Measurements from ENCODE around the gene CCDC121.
"Not testable (repeated sequence)": the region's sequence is repeated elsewhere in the genome, so short reads cannot be mapped to it uniquely, and the experiment has no call there.

Gene CCDC121

DNA sequence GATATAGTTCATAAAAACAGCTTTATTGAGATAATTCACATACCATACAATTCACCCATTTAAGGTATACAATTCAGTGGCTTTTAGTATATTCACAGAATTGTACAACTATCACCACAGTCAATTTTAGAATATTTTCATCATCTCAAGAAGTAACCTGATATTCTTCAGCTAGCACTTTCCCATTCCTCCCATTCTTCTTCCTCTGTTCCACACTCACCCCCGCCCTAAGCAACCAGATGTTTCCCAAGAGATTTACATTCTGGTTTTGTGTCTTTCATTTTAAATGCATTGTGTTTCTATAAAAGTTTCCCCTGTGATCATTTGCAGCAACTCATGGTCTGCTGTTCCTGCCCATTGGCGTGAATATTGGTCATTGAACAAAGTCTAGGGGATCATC is 5.5 kb upstream of the CCDC121 start:
- no peak for DNase-seq

DNA sequence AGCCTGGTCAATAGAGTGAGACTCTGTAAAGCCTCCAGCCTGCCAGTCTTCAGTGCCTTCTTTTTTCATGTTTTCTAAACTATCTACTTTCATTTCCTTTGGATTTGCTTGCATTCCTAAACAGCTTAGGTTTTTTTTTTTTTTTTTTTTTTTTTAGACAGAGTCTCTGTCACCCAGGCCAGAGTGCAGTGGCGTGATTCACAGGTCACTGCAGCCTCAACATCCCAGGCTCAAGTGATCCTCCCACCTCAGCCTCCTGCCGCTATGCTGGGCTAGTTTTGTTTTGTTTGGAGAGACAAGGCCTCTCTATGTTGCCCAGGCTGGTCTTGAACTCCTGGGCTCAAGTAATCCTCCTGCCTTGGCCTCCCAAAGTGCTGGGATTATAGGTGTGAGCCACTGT is 1.4 kb upstream of the CCDC121 start:
- not testable (repeated sequence) for DNase-seq

DNA sequence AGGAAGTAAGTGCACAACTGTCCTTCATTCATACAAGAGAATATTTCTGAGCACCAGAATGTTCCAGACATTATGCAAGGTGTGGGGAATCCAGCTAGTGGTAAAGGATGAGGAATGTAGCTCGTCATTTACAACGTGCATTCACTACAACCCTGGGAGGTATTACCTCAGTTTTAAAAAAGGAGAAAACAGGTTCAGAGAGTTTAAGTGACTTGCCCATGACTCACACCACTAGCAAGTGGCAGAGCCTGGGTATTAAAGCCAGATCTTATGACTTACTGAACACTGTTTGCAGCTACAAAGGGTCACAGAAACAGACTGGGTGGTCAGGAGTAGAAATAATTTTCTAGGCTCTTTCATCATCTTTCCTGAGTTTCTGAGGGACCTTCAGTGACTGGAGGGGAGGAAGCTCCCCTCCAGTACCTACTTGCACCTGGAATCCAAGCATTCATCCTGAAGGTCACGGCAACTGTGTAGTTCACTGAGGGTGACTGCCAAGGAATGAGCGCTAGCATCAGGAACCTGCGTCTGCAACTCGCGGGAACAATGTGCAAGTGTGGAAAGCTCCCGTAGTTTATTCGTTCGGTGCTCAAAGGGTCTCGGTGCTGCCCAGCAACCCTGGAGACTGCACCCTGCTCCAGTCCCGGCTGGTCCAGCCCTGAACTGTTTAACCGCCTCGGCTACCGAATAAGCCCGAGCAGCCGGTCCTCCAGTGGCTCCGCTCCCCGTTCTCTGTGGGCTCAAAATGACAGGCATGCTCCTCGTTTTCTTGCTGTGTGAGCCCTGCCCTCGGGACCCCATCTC is 647 bp downstream of the CCDC121 start:
- peak; percentile 62 for DNase-seq

DNA sequence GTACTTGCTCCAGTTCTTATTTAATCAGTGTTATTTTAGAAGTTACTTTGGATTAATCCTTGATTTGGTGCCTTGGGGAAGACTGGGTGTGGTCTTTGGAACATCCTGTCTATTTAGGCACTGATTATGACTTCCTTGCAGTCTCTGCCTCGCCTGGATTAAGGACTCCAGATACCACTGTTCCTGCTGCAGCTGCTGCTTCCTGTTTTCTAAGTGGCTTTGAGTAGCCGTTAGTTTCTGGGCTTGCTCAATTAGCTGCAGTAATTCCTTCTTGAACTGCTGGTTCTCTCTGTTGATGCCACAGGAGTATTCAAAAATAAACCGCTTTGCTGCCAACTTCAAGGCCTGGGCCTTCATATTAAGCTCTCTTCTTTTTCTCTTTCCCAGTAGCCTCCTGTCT is 1.9 kb downstream of the CCDC121 start:
- DNase-seq: not testable (repeated sequence)

DNA sequence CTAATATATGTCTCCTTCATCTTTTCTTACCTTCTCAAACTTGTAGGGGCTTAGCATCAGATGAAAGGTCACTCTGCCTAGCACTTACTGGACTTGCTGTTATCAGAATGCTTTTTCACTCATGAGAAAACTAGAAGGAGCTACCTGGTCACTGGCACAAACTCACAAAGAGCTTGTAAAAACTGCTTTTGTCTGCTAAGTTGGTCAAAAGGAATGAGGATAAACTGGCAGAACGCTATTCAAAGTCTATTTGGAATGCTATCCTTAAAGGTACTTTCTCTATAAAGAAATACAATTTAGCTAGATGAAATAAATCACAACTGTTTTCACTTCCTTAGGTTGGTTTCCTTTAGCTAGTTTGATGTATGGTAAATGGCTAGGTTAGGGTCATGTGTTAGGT is 2.5 kb downstream of the CCDC121 start:
- not testable (repeated sequence) for DNase-seq

DNA sequence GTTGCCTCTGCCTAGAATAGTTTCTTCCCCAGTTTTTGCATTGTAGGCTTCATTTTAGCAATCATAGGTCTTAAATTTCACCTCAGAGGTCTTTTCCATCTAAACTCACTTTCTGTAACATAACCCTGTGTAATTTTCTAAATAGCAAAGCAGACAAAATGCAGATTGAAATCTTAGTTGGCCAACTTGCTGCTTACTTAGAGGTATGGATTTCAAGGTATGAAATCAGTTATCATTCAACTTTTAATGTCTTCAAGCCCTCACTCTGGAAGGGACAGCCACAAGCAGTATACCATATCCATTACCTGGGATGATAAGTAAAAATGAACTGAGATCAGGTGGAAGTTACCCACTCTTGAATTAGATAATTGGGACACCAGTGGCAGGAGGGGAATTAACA is 3.9 kb downstream of the CCDC121 start:
- DNase-seq: no peak

DNA sequence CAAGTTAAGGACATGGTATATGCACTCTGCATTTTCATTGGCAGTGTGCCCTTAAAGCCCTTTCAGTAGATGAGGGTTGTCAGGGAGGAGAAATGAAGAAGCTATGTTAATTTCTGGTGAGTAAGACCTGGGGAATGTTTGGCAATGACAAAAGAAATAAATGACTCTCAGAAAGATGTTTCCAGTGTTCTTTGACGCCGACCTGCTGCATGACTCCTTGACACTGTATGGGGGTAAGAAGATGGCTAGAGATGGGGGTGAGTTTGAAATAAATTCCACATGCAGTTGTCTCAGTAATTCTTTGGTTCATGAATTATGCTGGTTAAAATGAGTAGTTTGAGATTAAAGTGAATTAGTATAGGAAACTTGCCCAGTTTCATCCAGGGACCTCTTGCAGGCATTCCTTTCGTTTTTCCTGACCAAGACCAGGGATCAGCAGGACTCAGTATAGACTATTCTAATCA is 5.9 kb downstream of the CCDC121 start:
- DNase-seq: peak; percentile 59

DNA sequence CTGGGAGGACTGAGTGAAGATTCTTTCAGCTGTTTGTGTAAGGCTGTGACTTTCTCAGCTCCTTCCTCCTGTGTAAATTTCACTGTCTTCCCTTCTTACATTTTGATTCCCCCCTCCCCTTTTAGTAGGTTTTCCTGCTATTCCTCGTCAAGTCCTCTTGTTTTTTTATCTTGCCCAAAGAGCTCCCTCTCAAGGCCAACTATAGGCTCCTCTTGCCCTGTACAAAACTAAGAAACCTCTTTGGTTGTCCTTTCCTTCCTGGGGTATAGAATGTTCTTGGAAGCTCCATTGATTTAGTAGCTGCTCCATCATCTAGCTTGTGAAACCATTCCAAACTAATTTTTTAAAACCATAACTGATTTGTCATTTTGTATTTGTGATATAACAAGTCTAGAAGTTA is 7.3 kb downstream of the CCDC121 start:
- no peak for DNase-seq

DNA sequence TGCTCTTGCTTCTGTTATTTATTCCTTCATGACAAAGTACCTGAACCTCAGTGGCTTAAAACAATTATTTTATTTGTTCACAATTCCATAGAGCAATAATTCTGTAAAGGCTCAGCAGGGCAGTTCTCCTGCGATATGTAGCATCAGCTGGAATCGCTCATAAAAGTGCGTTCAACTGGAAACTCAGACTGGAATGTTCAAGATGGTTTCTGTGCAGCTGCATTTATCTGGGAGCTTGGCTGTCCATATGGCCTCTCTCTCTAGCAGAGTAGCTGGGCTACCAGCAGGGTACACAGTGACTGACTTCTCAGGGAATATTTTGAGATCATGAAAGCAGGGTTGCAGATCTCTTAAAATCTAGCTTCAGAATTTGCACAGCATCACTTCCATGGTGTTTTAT is 13.5 kb downstream of the CCDC121 start:
- DNase-seq: no peak

DNA sequence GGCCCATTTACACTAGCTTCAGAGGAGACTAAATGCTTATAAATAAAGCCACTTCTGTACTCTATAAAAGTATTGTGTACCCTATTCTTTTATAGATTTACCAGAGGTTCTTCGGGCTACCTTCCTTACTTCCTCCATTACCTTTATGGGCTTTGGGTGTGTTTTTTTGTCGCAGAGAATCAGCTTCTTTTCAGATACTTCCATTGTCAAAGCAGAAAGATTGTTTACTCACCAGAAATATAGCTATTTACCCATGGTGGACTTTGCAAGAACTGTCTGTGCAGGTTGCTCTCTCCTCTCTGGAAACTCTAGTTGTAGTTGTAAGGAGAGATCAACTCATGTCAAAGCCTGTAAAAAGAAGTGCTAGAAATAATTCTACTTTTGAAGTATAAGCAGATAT is 14.8 kb downstream of the CCDC121 start:
- DNase-seq: no peak

DNA sequence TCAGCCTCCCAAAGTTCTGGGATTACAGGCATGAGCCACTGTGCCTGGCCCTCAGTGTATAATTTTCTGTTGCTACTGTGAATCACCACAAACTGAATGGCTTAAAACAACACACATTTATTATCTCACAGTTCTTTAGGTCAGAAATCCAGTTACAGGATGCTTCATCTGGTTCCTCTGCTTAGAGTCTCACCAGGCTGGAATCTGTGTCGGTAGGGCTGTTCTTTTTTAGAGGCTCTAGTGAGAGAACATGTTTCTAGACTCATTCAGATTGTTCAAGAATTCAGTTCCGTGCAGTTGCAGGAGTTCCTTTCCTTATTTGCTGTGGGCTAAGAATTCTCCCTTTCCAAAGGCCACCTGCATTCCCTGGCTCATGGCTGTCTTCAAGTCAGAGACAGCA is 22.2 kb downstream of the CCDC121 start:
- peak; percentile 11 for DNase-seq

DNA sequence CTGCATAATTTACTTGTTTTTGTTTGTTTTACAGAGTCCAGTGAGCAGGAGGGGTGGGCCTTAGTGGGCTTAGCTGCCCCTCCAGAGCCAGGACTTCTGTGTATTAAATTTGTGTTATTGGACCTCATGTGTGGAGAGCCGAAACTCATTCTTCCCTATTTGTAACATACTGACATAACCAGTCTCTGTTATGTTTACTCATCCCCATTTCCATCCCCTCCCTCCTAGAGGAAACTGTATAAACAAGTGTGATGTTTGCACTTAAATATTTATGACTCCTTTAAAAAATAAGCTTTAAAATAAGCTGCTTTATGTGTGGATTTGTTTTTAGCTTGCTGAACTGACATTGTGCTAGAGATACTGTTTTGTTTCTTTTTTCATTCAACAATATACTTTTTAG is 32.2 kb downstream of the CCDC121 start:
- DNase-seq: no peak

DNA sequence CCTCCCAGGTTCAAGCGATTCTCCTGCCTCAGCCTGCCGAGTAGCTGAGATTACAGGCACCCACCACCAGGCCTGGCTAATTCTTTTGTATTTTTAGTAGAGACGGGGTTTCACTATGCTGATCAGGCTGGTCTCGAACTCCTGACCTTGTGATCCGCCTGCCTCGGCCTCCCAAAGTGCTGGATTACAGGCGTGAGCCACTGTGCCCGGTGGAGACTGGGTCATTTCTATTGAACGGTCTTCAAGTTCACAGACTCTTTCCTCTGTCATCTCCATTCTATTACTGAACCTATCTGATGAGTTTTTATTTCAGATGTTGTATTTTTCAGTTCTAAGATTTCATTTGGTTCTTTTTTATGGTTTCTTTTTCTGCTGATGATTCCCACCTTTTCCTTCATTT is 33.4 kb downstream of the CCDC121 start:
- not testable (repeated sequence) for DNase-seq

DNA sequence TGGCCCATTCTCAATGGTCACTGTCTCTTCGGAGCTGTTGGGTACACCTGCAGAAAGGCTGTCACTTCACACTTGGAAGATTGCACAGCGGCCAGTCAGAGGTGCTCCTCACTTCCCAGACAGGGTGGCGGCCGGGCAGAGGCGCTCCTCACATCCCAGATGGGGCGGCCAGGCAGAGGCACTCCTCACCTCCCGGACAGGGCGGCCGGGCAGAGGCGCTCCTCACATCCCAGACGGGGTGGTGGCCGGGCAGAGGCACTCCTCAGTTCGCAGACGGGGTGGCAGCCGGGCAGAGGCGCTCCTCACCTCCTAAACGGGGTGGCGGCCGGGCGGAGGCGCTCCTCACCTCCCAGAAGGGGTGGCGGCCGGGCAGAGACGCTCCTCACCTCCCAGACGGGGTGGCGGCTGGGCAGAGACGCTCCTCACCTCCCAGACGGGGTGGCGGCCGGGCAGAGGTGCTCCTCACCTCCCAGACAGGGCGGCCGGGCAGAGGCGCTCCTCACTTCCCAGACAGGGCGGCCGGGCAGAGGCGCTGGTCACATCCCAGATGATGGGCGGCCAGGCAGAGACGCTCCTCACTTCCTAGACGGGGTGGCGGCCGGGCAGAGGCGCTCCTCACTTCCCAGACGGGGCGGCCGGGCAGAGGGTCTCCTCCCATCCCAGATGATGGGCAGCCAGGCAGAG is 34.6 kb downstream of the CCDC121 start:
- not testable (repeated sequence) for DNase-seq

DNA sequence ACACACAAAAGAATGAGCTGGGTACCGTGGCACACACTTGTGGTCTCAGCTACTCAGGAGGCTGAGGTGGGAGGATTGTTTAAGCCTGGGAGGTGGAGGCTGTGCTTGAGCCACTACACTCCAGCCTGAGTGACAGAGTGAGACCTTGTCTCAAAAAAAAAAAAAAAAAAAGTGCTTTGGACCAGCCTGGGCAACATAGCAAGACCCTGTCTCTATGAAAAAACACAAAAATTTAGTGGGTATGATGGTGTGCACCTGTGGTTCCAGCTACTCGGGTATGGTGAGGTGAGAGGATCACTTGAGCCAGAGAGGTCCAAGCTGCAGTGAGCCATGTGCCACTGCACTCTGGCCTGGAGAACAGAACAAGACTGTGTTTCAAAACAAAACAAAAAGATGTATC is 35.6 kb downstream of the CCDC121 start:
- no peak for DNase-seq

DNA sequence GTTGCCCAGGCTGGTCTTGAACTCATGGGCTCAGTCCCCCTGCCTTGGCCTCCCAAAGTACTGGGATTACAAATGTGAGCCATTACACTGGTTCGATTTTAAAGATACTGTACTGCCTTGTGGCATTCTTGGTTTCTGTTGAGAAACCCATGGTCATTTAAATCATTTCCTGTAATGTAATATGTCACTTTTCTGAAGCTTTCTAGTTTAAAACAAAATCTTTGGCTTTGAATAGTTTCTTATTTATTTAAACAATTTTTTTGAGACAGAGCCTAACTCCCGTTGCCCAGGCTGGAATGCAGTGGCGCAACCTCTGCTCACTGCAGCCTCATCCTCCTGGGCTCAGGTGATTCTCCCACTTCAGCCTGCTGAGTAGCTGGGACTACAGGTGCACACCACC is 37.1 kb downstream of the CCDC121 start:
- DNase-seq: no peak

DNA sequence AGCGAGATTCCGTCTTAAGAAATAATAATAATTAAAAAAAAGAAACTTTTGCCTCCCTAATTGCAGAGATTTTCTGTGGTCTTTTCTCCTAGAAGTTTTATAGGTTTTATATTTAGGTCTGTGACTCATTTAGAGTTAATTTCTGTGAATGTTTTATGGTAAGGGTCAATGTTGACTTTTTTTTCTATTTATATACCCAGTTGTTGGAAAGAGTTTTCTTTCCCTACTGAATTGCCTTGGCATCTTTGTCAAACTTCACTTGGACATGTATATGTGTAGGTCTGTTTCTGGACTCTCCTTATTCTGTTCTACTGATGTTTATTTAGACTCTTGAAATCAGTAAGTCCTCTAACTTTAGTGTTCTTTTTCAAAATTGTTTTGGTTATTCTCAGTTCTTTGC is 40.5 kb downstream of the CCDC121 start:
- no peak for DNase-seq

DNA sequence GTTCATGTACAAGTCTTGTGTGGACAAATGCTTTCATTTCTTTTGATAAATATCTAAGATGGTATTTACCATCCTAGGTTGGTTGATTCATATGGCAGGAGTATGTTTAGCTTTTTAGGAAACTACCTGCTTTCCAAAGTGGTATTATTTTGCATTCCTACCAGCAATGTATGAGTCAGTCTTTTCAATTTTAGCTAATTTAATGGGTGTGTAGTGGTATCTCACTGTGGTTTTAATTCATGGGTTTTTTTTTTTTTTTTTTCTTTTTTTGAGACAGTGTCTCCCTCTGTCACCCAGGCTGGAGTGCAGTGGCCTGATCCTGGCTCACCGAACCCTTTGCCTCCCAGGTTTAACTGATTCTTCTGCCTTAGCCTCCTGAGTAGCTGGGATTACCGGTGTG is 41.8 kb downstream of the CCDC121 start:
- no peak for DNase-seq

DNA sequence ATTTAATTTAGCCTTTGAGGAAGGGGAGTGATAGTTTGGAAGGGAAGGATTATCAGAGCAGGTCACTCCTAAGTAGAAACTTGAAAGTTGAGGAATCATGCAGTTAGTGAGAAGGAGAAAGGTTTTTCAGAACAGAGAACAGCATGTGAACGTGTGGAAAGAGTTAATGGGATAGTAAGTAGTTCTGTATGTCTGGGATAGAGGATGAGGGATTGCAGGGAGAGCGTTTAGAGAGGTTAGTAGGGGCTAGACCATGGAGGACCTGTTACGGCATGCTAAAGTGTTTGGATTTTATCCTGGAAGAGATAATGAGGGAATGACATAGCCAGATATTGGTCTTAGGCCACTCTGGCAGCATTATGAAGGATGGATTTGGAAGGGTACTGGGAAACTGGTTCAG is 44.2 kb downstream of the CCDC121 start:
- DNase-seq: no peak

DNA sequence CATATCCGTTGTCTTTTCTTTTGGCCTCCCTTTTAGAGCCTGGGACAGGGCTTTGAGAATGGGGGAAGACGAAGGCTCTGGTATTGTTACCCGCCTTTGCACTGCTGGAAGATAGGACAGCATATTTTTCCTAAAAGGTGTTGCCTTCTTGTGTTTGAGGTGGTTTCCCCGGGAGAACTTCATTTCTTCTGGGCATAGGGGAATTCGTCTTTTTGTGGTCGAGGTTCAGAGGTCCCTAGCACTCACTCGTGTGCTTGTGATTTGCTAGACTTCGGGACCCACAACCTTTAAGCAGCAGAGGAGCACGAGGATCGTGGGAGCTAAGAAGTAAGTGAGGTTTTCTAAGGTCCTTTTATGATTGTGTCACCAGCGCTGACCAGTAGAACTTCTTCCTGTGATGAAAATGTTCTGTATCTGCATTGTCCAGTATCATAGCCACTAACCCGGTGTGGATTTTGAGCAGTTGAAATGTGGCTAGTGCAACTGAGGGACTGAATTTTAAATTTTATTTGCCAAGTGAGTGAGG is 45.4 kb downstream of the CCDC121 start:
- DNase-seq: no peak

DNA sequence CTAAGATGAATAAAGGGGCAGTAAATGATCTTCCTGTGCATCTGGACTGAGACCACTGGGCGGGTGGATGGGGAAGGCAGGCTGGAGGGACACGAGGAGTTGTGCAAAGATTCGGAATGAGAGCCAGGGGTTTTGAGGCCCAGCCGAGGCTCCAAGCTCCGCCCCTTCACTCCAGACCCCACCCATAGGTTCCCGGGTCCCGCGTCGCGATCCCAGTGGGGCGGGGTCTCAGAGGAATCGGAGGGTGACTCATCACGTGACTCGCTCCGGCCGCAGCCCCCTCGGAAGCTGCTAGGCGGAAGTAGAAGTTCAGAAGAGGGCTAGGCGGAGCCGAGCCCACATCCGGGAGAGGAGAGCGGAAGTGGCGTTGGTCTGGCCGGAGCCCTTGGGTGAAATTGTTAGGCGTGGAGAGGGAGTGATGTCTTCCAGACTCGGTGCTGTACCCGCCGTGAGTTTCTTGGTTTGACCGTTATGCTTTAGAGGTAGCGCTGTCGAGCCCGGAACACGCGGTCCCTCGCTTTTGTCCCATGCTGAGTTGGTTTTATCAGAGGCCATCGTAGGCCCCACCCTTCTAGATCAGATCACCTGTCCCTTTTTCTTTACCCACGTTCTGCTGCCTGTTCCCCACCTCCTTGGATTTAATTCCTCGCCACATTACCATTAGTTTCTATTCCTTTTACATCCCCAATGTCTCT is 46.0 kb downstream of the CCDC121 start, which contains the start of gene ZNF512:
Gene ZNF512 (plus strand): TSS at position 348 of the 695 bp plus-strand sequence. CDS start 71 bp downstream, at position 419.
- DNase-seq: peak; percentile 87

DNA sequence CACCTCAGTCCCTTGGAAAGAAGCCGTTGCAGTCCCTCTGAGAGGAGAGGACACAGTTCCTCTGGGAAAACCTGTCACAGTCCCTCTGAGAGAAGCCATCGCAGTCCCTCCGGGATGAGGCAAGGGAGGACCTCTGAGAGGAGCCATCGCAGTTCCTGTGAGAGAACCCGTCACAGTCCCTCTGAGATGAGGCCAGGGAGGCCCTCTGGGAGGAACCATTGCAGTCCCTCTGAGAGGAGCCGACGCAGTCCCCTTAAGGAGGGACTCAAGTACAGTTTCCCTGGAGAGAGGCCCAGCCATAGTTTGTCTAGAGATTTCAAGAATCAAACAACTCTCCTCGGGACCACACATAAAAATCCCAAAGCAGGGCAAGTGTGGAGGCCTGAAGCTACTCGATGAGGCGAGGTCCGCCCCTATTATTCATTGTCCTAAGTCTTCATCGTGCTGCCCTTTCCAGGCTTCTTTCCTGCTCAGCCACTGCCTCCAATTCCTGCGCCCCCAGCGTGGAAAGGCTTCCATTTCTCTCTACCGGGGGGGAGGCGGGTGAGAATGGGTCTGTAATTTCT is 46.6 kb downstream of the CCDC121 start:
- DNase-seq: no peak

Measured in amniotic stem cell (primary cell).